CD4-positive, alpha-beta T cell treated with Interferon gamma for 1 hour (primary cell): Measurements from ENCODE around the gene ELN.

Source experiments
- DNase-seq: peaks from one replicate; pipeline ENCODE4 v3.0.0-alpha.2; 2020

ELN gene

GRCh38 chr7:74025730-74026129 lies 2.2 kb upstream of the ELN start:
- DNase-seq = no peak

- DNase-seq = no peak
These were observed 1.5 kb upstream of the ELN start for GRCh38 chr7:74026406-74026902.

GRCh38 chr7:74026903-74027682 lies 880 bp upstream of the ELN start:
- peak; percentile 39 for DNase-seq

GRCh38 chr7:74028321-74028838 lies 407 bp downstream of the ELN start:
- DNase-seq = no peak

DNA sequence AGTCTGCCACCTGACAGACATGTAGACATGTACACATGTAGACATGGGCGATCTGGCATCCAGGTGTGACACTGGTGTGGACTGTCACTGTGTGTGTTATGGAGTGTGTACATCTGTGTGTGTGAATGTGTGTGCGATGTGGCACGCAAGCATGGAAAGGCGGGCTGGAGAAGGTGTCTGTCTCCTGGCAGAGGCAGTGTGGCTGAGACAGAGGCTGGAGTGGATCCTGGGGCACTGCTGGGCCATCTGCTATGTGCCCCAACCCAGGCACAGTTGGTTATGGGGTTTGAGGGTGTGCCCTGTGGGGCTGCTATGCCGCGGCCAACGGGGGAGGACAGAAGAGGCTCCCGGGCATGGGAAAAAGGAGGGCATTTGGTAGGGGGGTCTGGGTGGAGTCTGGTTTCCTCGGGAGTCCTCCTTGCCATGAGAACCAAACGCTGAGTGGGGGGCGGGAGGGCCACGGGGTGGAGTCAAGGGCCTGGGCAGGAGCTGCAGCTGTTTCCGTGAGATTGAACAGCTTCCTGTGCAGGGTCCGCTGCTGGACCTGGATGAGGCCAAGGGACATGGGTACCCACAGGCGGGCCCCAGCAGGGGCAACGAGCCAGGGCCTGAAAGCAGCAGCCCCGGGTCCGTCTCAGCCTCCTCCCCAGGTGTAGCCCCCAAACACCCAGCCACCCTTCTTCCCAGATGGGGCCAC lies 1.3 kb downstream of the ELN start:
- DNase-seq = no peak

DNA sequence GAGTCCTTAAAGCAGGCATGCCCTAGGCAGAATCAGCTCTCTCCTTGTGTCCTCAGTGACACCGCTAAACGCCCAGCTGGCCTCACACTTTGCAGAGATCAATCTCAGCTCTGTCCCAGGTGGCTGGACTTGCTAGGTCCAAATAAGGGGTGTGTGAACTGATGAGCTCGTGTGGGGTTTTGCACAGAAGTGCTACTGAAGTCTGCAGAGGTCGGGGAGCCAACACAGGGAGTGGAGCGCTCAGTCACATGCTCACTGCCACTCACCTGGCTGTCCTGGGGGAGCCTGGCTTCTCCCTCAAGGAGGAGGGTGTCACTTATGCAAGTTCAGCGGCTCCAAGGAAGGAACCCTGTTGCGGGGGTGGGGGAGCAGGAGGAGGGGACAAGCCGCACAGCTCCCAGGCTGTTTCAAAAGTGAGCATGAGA lies 2.0 kb downstream of the ELN start:
- no peak for DNase-seq

DNA sequence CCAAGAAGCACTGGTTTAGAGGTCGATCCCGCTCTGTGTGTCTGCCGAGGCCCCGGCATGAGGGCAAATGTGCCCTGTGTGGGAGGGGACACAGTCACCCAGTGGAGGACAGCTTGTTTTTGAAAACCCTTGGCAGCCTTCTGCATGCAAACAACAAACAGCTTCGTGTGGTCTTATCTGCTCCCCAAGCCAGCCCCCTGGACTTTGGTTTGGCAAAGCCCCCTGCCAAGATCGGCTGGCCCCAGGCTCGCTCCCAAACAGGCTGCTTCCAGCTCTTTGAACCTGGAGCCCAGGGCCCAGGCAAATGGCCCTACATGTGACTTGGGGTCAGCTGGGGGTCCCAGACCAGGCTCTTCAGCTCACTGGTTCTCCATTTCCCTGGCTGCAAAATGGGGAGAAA lies 2.9 kb downstream of the ELN start:
- no peak for DNase-seq

GRCh38 chr7:74031403-74032190 lies 3.6 kb downstream of the ELN start:
- no peak for DNase-seq

- no peak for DNase-seq
These were observed 4.2 kb downstream of the ELN start for GRCh38 chr7:74032191-74032490.

- no peak for DNase-seq
These were observed 4.8 kb downstream of the ELN start for GRCh38 chr7:74032624-74033371.

- DNase-seq = no peak
These were observed 5.7 kb downstream of the ELN start for GRCh38 chr7:74033372-74034311.

GRCh38 chr7:74037609-74038008 lies 9.6 kb downstream of the ELN start:
- DNase-seq = no peak

DNA sequence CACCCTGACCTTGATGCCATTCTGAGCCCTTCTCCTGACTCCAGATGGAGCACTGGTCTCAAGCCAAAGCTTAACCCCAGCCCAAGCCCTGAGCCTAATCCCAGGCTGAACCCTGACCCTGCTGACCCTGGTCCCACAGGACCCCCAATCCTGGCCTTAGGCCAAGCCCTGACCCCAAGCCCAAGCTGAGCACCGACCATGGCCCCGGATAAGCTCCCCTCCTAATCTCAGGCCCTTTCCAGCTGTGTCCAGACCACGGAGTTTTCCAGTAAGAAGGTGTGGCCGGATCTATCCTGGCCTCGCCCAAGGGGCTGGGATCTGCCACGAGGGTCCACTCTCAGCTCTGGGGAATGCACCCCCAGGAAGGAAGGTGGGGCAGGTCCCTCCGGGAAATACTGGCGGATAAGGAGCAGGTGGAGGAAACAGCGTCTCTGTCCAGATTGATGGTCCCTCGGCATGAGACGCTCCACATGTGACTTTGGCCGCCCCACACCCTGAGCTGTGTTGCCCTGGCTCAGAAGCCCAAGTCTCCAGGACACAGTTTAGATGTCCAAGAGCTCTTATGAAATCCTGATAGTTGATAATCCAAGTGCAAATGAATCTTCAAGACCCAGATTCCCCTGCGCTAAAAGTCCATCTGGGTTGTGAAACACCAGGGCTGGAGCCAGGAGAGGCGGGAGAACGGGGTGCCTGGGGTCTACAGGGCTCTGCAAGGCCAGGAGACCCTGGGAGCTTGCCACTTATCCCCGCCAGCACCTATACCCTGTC lies 10.4 kb downstream of the ELN start:
- DNase-seq = no peak

- DNase-seq = no peak
These were observed 11.4 kb downstream of the ELN start for GRCh38 chr7:74039337-74039736.

GRCh38 chr7:74040101-74040790 lies 12.3 kb downstream of the ELN start:
- no peak for DNase-seq

DNA sequence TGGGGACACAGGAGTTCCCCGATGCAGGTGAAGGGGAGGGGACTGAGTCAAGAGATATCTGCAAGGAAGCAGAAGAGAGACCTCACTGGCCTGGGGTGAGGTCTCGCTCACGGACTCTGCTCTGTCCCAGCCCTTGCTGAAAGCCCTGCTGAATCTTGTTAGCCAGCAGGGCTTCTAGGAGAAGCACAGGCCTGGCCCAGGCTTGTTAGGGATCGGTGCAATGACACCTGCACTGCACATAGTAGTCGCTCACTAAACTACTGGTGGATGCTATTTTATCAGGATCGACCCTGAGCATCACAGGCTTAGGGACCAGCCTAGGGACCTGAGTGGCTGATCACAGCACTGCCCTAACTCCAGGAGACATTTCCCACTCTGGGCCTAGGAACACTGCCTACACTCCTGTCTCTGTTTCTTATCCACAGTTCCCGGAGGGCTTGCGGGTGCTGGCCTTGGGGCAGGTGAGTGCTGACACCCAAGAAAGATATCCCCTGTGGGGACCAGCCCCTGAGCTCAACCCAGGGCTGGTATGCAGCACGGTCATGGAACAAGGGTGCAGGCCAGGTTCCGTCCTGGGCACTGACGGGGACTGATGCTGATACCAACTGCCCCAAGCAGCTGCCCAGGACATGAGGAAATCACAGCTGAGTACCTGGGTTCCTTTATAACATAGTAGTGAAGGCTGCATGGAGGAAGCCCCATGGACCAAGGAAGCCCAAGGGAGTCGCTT lies 13.0 kb downstream of the ELN start:
- no peak for DNase-seq

DNA sequence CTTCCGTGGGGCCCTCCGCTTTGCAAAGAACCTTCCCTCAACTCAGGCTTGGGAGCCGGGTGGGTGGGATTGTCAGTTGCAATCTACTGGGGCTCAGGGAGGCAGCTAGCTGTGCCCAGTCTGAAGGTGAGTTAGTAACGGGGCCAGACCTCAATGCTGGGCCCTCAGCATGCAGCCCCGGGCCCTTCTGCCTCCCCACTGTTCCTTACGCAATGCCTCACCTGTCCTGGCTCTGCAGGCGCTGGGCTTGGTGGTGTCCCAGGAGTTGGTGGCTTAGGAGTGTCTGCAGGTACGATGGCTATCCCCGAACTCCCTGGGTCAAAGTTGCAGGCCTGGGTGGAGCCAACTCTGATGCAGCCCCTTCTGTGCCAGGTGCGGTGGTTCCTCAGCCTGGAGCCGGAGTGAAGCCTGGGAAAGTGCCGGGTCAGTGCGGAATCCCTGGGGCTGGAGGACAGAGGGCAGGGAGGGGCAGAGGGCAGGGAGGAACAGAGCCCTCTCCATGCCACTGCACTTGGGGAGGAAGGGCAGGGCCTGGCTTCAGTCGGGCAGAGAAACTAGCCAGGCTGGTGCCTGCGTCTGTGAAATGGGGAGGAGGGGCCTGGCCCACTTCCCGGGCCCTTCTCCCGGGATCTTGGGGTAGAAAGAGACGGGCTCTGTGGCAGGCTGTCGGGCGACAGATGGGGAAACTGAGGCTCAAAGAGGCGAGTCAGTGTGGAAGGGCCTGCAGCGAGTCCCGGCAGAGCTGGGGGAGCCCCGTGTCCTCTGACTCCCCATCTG lies 15.0 kb downstream of the ELN start:
- no peak for DNase-seq

DNA sequence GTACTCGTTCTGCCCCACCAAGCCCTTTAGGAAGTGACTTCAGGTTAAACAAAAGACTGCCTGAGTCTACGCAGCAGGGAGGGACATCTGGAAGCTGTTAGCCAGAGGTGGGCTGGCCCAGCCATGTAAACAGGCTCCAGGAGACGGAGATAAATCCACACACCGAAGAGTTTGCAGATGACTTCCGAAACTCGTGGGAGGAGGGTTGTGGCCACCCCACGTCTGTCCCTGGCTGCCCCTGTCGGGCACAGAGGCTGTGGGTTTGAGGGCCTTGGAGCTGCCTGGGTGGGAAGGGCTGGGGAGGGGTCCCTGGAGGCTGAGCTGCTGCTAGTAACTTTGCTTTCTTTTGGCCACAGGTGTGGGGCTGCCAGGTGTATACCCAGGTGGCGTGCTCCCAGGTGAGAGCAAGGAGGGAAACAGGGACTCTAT lies 15.6 kb downstream of the ELN start:
- no peak for DNase-seq
